HepG2 (cell line): ENCODE results near the gene NUP62.

Experiments used
- NFYB ChIP-seq: sonication (generic); formaldehyde crosslinking; IDR thresholded peaks from 2 replicates; pipeline ENCODE4 v1.4.0; 2020; ENCODE audit warnings: missing genetic modification reagents
- ZNF777 ChIP-seq: sonication (generic); formaldehyde crosslinking; IDR thresholded peaks from 2 replicates; pipeline ENCODE4 v1.4.0; 2020; ENCODE audit warnings: missing genetic modification reagents

DNA sequence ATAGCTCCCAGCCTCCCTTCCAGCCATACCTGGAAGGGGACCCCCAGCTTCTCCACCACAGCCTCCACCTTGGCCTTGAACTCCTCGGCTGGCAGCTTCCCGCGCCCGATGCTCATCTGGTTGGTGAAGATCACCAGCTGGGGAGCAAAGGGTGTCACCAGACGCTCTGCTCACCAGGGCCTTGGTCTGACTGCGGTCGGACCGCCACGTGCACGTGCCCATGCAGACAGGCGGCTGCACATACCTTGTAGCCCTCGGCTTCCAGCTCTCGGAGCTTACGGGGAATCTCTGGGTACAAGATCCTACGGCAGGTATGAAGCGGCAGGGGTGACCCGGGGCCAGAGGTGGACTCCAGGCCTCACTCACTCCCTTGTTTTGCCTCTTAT lies 65.4 kb downstream of the NUP62 start:
- TF ChIP-seq ZNF777, result no peak
- TF ChIP-seq NFYB, result no peak
